Measurements from ENCODE around the gene TCTN1. TPM values are rescaled to one million over a fixed set of nuclear protein-coding genes. Genes with fewer than 3 reads are reported as not detected.

The TCTN1 gene
- total and polyA plus RNA-seq, 2 of the 4 experiments (the other 2 are of a cell fraction), result 11.7 to 18.8 TPM

DNA sequence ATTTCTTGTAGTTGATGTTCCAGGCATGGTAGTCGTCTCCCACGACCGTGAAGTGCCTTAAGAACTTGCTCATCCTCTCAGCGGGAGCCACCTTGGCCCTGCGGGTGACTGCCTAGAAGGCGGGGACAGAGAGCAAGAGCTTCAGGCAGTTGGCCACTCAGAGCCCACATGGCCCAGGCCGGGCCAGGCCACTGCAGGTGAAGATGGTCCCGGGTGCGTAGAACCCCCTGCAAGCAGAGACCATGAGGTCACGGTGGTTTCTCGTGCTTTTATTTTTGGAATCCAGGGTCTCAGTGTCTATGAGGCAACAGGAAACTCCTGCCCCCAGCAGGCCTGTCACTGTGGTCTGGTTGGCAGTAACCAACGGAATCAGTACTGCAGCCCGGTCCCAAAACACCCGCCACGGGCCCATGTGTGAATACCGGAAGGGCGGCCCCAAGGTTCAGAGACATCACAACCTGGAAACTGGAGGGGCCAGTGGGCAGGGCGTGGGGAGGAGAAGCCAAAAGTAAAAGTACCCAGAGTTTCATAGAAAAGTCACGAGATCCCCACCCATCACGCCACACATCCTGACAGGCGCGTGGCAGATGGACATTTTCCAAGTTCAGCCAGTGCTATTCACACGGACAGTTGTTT is 47.5 kb downstream of the TCTN1 start:
- no peak overlapping the region for H2BK20ac ChIP-seq (ENCODE audit: low read depth, low read length)
- H3K23ac ChIP-seq (ENCODE audit: low read depth, low read length), result no peak overlapping the region
- dilution Hi-C loops (cut with HindIII; ENCODE audit: low sequenced_read_pairs, unreplicated experiment) (no loop called here), in situ Hi-C loops (cut with MboI; ENCODE audit: low sequenced_read_pairs) (no loop called here), intact Hi-C loops (cut with micrococcal nuclease) (no loop called here)
- no peak for TF ChIP-seq POLR2A (IDR thresholded peaks at IDR 0.05; ENCODE audit: low read depth, low read length)
- no peak for TF ChIP-seq CEBPB (IDR thresholded peaks at IDR 0.05; ENCODE audit: low read depth, low read length)
- TF ChIP-seq, protein P1, sequence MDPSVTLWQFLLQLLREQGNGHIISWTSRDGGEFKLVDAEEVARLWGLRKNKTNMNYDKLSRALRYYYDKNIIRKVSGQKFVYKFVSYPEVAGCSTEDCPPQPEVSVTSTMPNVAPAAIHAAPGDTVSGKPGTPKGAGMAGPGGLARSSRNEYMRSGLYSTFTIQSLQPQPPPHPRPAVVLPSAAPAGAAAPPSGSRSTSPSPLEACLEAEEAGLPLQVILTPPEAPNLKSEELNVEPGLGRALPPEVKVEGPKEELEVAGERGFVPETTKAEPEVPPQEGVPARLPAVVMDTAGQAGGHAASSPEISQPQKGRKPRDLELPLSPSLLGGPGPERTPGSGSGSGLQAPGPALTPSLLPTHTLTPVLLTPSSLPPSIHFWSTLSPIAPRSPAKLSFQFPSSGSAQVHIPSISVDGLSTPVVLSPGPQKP (IDR thresholded peaks at IDR 0.05; ENCODE audit: borderline replicate concordance, low read depth, low read length), result no peak
- no peak for TF ChIP-seq MXI1 (IDR thresholded peaks at IDR 0.05; ENCODE audit: borderline replicate concordance, low read depth, low read length)
- no peak for TF ChIP-seq NFE2L2 (IDR thresholded peaks at IDR 0.05; ENCODE audit: low read depth, low read length)
- TF ChIP-seq RFX5 (IDR thresholded peaks at IDR 0.05; ENCODE audit: low read depth, low read length), result no peak
- TF ChIP-seq RCOR1 (IDR thresholded peaks at IDR 0.05; ENCODE audit: insufficient replicate concordance, low read length), result no peak
- no peak for TF ChIP-seq MAZ (IDR thresholded peaks at IDR 0.05; ENCODE audit: borderline replicate concordance, low read depth, low read length)
- TF ChIP-seq FOS (IDR thresholded peaks at IDR 0.05; ENCODE audit: low read depth, low read length), result no peak
- TF ChIP-seq, protein P2, sequence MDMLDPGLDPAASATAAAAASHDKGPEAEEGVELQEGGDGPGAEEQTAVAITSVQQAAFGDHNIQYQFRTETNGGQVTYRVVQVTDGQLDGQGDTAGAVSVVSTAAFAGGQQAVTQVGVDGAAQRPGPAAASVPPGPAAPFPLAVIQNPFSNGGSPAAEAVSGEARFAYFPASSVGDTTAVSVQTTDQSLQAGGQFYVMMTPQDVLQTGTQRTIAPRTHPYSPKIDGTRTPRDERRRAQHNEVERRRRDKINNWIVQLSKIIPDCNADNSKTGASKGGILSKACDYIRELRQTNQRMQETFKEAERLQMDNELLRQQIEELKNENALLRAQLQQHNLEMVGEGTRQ (IDR thresholded peaks at IDR 0.05; ENCODE audit: low read depth, low read length), result no peak
- no peak overlapping the region for H3K27ac ChIP-seq (ENCODE audit: insufficient read depth, low read length)
- no peak overlapping the region for H3K4ac ChIP-seq (ENCODE audit: low read depth, low read length)
- H4K8ac ChIP-seq (ENCODE audit: low read depth in 2 of 2, low read length in 2 of 2), result no peak overlapping the region
- no peak overlapping the region for H3K9ac ChIP-seq (ENCODE audit: low read depth, low read length)
- no peaks in the 10 kb centered on the region; the same call in 1 of the 2 replicates for H3K9me3 ChIP-seq (ENCODE audit: control insufficient read depth, insufficient read depth, low read length)
- H2BK5ac ChIP-seq (ENCODE audit: low read depth, low read length, poor library complexity, severe bottlenecking), result no peak overlapping the region
- H2AK9ac ChIP-seq (replicated peaks; ENCODE audit: low read depth, low read length, poor library complexity), result no peak overlapping the region
- H3K4me3 ChIP-seq (ENCODE audit: insufficient read depth, low read depth, low read length), result no peak overlapping the region
- H3K4me2 ChIP-seq (ENCODE audit: low read depth, low read length), result no peak overlapping the region
- no peaks in the 10 kb centered on the region for H3K4me1 ChIP-seq (ENCODE audit: control insufficient read depth, insufficient read depth, low read length)
- ChIA-PET CTCF (no interaction called here), POLR2A (ENCODE audit: unreplicated experiment) (no interaction called here)
- H4K5ac ChIP-seq (ENCODE audit: low read depth, low read length), result no peak overlapping the region
- no peak overlapping the region for H2AK5ac ChIP-seq (ENCODE audit: low read depth, low read length)
- no TSS peak for BruUV-seq (replicated peaks)
- no peak for DNase-seq
- no peak for ATAC-seq (ENCODE audit: low read depth)
- WGBS, 2 experiments (ENCODE audit: extremely low coverage in 2 of 2, insufficient read length in 1 of 2), result 85% methylated on average over 8 of the region's 23 CpGs; no CpG with 5 or more reads in 1 of the 2 experiments
- no peak overlapping the region for H2BK120ac ChIP-seq (ENCODE audit: low read depth, low read length)
- no peaks in the 10 kb centered on the region for H3K9me1 ChIP-seq (ENCODE audit: insufficient read depth, low read length)
- H2BK15ac ChIP-seq (ENCODE audit: low read depth, low read length), result no peak overlapping the region
- H4K20me1 ChIP-seq (ENCODE audit: insufficient read depth, low read length), result no peaks in the 10 kb centered on the region
- no peak overlapping the region for H3K18ac ChIP-seq (ENCODE audit: low read depth, low read length)
- no peak overlapping the region for H4K91ac ChIP-seq (ENCODE audit: insufficient read depth, low read depth, low read length)
- H3K56ac ChIP-seq (ENCODE audit: extremely low read depth, insufficient read depth, low read length), result no peak overlapping the region
- no peak overlapping the region for H2AFZ ChIP-seq (replicated peaks; ENCODE audit: low read length, poor library complexity)
- H3K14ac ChIP-seq (replicated peaks; ENCODE audit: low read depth, low read length), result no peak overlapping the region
- H3K79me1 ChIP-seq (ENCODE audit: low read depth in 1 of 2, low read length in 2 of 2), result no peaks in the 10 kb centered on the region
- H3K27me3 ChIP-seq (ENCODE audit: control insufficient read depth, insufficient read depth, low read length), result peaks cover 1% of the 10 kb centered on the region
- H3K36me3 ChIP-seq (ENCODE audit: control insufficient read depth, insufficient read depth, low read length), result no peaks in the 10 kb centered on the region

Measured in IMR-90 (cell line).